HL-60 (cell line): ENCODE results near the gene ABCC11.

Experiments
- GABPA ChIP-seq: IDR thresholded peaks from 2 replicates; pipeline ENCODE4 v1.6.1; 2012; ENCODE audit warnings: low read depth
- POLR2AphosphoS5 ChIP-seq: IDR thresholded peaks from 2 replicates; pipeline ENCODE4 v1.6.1; 2012; ENCODE audit warnings: low read depth
- REST ChIP-seq: IDR thresholded peaks from 2 replicates; pipeline ENCODE4 v1.6.1; 2012; ENCODE audit warnings: low read depth; ENCODE audit not compliant: insufficient replicate concordance
- TF ChIP-seq, protein P1 (sequence below): IDR thresholded peaks from one replicate; pipeline ENCODE4 v1.5.1; 2011; ENCODE audit warnings: low read length, control low read depth, inconsistent platforms; ENCODE audit not compliant: insufficient read depth

DNA sequence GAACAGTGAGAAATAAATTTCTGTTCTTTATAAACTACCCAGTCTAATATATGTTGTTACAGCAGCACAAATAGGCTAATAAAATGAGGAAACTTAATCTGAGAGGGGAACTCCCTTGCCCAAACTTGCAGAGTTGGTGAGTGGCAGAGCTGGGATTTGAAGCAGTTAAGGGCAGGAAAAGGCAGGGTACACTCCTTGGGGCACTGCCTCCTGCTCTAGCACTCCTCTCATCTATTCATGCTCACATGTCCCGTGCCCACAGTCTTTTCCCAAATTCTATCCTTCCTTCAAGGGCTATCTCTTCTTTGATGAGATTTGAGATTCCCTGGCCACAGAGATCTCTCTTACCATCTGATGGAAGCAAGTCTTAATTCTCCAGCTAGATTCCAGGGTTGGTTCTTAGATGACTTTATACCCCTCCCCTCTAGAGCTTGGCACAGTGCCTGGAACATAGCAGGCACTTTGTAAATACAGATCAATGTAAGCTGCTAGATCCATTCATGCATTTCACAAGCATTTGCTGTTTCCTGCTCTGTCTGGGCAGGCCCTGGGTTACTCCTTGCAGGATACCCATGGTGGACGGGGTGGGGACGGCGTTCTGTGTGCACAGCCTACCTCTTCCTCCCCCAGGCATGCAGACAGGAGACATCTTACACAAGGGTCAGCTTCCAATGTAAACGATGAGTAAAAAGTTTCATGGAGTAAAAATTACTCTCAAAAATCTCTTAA is 52.3 kb downstream of the ABCC11 start:
- TF ChIP-seq, protein P1, sequence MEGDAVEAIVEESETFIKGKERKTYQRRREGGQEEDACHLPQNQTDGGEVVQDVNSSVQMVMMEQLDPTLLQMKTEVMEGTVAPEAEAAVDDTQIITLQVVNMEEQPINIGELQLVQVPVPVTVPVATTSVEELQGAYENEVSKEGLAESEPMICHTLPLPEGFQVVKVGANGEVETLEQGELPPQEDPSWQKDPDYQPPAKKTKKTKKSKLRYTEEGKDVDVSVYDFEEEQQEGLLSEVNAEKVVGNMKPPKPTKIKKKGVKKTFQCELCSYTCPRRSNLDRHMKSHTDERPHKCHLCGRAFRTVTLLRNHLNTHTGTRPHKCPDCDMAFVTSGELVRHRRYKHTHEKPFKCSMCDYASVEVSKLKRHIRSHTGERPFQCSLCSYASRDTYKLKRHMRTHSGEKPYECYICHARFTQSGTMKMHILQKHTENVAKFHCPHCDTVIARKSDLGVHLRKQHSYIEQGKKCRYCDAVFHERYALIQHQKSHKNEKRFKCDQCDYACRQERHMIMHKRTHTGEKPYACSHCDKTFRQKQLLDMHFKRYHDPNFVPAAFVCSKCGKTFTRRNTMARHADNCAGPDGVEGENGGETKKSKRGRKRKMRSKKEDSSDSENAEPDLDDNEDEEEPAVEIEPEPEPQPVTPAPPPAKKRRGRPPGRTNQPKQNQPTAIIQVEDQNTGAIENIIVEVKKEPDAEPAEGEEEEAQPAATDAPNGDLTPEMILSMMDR, result no peak
- no peak for TF ChIP-seq POLR2AphosphoS5
- TF ChIP-seq GABPA, result no peak
- TF ChIP-seq REST, result no peak
